G401 (cell line): ENCODE data around the gene SLC35D2. TPM values are rescaled to one million over a fixed set of nuclear protein-coding genes. Genes with fewer than 3 reads are reported as not detected.
"Not testable (repeated sequence)": the region's sequence is repeated elsewhere in the genome, so short reads cannot be mapped to it uniquely, and the experiment has no call there.

Experiments
- DNase-seq: peaks from one replicate; pipeline ENCODE4 v3.0.0-alpha.2; 2015; ENCODE audit warnings: low spot score
- in situ Hi-C: cut with HindIII; loops from 2 replicates; pipeline ENCODE4 v1.10.0; 2016; ENCODE audit warnings: low sequenced_read_pairs, mixed read lengths
- total RNA-seq: library from RNA; depleted of rRNA; stranded (reverse); fragments of >200 nt; shearing (Covaris generic); gene quantifications from 2 replicates; pipeline ENCODE4 v1.2.3, GENCODE V29; 2014

Gene SLC35D2
- total RNA-seq, 1 experiment from 2014 or later = 25.7 TPM

DNA sequence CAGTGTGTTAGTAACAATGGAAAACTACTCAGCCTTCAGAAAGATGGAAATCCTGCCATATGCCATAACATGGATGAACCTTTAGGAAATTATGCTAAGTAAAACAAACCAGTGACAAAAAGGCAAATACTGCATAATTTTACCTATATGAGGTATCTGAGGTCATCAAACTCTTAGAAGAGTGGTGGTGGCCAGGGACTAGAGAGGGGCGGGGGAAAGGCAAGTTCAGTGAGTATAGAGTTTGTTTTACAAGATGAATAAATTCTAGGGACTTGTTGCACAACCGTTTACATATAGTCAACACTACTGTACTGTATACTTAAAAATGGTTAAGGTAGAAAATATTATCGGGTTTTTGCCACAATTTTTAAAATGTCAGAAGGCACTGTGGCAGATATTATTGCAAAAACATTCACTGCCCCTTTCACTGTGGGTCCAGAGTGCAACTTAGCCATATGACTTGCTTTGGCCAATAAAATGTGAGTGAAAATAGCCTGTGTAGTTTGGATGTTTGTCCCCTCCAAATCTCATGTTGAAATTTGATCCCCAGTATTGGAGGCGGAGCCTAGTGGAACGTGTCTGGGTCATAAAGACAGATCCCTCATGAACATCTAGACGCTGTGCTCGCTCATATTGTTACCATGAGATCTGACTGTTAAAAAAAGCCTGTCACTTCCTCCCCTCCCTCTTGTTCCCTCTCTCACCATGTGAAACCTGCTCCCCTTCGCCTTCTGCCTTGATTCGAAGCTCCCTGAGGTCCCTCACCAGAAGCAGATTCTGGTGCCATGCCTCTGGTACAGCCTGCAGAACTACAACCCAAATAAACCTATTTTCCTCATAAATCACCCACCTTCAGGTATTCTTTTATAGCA lies 25.1 kb upstream of the SLC35D2 start:
- DNase-seq = no peak
- in situ Hi-C loops = no loop called here

DNA sequence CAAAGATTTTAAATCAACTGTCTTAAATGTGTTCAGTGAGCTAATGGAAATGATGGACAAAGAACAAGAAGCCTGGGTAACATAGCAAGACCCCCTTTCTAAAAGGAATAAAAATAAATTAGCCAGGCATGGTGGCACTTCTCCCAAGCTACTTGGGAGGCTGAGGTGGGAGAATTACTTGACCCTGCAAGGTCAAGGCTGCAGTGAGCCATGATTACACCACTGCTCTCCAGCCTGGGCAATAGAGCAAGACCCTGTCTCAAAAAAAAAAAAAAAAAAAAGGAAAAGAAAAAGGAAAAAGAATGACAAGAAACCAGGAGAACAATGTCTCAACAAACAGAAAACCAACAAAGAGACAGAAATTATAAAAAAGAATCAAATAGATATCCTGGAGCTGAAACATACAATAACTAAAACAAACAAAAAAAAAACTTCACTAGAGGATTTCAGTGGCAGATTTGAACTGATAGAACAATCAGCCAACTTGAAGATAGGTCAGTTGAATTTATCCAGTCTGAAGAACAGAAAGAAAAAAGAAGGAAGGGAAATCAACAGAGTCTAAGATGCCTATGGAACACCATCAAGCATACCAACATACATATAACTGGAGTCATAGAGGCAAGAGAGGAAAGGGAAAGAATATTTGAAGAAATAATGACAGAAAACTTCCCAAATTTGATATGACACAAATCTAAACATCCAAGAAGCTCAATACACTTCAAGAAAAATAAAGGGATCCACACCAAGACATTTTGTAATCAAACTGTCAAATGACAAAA lies 16.8 kb upstream of the SLC35D2 start:
- in situ Hi-C loops = no loop called here
- DNase-seq = no peak

DNA sequence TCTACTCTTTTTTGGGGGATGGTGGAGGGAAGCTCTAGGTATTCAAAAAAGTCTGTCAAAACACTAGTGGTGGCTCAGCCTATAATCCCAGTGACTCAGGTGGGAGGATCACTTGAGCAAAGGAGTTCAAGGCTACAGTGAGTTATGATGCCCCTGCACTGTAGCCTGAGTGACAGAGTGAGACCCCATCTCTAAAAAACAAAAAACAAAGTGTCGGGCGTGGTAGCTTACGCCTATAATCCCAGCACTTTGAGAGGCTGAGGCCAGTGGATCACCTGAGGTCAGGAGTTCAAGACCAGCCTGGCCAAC lies 15.8 kb upstream of the SLC35D2 start:
- DNase-seq = no peak
- in situ Hi-C loops = no loop called here

DNA sequence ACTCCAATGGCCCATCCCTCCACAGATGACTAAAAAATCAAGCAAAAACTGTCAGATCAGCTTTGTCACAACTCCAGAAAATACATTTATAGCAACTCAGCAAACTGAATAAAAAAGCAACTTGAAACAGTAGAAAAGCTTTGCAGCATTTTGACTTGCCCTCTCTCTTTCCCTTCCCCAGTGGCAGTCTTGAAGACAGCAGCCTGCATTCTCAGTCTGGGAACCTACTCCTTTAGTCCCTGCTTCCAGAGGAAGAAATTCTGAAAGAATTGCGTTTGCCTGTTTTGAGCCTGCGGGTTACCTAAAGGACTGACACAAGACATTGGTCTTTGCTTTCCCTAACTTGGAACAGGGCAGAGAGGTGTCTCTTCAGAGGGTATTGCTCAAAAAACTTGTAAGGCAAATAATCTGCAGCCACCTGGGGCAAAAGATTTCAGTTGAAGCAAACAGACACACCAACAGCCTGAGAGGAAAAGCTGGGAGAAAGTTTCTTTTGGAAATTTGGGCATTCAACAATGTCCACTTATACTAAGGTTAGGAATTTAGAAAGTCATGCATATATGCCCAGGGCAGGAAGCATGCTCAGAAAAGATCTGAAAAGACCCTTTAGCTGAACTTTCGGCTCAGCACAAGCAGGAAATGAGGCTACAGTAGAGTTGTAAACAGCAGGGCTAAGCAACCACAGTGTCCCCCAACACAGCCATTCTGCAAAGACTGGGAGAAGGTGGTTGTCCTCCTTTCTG lies 15.2 kb upstream of the SLC35D2 start:
- in situ Hi-C loops = no loop called here

DNA sequence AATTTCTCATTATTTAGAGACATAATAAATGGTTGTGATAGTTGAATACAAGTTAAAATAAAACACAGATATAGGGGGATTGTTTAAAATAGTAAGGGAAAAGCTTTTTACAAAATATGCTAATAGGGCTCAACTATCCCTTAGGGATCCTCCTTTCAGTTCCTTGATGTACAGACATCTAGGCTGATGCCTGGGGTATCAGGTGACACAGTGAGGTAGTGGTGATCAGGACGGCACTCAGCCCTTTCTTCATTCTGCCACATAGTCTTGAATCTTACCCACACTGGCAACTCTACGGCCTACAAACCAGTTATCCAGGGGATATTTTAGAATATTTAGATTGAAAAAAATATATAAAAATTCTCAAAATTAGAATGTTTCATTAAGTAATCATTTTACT lies 12.5 kb upstream of the SLC35D2 start:
- in situ Hi-C loops = no loop called here
- no peak for DNase-seq

More for the DNA sequence above, 15.2 kb upstream of the SLC35D2 start:
- no peak for DNase-seq

DNA sequence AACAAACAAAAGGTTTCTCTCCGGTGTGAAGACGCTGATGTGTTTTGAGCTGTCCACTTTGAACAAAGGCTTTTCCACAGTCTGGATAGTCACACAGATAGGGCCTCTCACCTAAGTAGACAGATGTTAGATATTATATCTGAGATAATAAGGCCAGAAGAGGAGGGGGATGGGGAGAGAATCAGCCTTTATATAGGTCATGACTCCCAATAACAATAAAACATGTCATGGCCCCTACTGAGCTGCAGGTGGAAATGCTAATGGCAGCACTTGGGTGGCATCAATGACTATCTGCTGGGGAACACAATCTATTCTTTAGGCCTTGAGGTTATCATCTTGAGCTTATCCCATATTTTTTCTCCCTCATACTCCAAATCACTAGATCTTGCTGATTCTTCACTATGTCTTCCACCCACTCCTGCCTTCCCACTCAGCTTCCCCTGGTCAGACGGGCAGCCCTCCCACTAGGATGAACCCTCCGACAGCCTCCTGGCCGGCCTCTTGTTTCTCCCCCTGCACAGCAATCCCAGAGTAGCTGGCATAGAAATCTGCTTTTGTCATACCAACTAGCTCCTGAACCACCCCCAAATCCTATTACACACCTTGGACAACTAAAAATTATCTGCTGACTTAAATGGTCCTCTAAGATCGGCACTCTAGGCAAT lies 11.5 kb upstream of the SLC35D2 start:
- in situ Hi-C loops = no loop called here
- DNase-seq = no peak

DNA sequence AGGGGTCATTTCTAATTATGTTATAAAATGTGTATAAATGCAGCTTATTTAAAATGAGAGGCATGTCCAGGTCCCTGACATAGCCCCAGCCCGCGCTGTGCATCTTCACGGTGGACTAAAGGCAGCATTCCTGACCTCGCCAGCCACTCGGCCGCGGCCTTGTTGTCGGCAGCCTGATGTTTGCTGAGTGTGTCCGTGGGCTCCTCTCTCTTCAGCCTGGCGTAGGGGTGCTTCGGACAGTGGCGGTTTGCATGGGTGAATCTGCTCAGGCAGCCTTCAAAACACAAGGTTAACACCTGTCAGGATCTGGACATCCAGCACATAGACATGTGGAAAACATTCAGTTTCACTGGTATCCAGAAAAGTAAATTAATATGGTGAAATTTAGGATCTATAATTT lies 8.8 kb upstream of the SLC35D2 start:
- in situ Hi-C loops = no loop called here
- DNase-seq = no peak

DNA sequence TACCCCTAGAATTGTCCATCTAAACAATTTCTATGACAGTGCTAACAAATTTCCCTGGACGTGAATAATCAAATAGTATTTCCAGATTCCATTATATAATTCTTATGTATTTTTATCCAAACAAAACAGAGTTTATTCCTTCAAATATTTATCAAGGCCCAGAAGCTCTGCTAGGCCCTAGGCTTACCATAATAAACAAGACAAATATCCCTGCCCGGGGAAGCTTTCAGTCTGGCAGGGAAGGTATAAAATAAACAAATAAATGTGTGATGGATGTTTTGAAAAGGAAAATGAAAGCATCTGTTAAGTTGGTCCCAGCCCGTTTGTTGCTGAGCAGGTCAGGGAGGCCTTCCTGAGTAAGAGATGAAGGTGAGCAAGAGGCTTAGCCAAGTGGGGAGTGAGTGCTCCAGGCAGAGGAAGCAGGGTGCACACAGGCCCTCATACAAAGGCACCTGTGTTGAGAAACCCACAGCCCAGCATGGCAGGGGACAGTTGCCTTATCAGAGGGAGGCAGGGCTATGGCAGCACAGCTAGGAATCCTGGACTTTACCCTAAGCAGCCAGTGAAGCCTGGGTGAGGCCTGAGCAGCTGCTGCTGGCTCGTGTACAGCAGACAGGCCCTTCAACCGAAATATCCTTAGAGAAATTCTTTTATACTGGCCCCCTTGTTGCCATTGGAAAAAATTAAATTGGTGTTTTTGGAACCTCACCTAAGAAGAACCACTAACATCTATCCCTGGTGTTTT lies 7.7 kb upstream of the SLC35D2 start:
- DNase-seq = no peak
- in situ Hi-C loops = no loop called here

DNA sequence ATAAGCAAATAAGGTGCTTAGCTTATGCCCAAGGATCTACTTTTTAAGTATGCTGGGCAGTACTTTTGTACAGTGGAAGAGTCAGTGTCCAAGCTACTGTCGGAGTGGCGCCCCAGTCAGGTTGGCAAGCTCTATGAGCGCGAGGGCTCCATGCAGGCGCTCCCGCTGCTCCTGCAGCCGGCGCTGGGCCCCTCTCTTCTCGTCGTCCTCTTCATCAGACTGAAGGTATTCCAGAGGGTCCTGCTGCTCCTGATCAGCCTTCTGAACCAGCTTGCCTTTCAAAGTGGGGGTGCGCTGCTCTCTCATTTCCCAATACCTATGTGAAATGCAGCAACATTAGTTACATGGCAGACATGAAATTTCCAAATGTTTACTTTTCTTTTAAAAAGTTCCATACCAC lies 4.6 kb upstream of the SLC35D2 start:
- in situ Hi-C loops = no loop called here
- DNase-seq = no peak

DNA sequence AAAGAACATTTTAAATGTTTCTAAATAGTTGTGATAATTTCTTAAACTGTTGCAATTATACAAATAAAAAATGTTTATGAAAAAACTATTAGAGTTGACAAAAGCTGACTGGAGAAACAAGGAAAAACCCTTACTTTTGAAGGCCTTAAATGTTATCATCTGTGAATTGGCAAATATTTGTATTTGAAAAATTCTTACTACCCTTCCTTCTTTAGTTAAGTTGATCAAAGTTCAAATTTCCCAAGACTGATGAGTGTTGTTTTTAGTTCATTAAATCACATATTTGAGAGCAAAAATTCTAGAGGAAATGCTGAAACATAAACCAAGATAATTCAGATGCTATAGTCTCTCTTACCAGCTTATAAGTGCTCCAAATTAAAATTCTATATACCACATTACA lies 2.6 kb upstream of the SLC35D2 start:
- in situ Hi-C loops = no loop called here
- no peak for DNase-seq

DNA sequence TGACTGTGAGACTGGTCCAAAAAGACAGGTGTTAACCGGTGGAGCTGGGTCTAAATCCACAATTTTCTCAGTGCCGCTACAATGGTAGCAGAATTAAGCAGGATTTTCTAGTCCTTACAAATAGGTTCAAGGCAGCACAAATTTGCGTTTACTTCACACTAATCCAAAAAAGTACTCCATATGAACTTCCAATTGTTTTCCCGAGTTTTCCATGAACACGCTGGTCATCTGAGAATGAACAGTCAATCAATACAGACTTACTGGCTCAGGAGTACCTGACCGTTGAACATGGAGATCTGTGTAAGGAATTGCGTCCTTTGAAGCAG lies 709 bp downstream of the SLC35D2 start:
- DNase-seq = peak; percentile 32
- in situ Hi-C loops = no loop called here

DNA sequence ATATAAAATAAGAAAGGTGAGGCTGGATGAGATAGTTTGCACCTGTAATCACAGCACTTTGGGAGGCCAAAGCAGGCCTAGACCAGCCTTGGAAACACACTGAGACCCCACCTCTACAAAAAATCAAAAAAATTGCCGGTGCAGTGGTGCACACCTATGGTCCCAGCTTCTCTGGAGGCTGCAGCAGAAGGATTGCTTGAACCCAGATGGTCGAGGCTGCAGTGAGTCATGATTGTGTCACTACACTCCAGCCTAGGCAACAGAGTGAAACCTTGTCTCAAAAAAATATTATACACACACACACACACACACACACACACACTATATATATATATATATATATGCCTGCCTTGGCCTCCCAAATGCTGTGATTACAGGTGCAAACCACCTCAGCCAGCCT lies 1.3 kb downstream of the SLC35D2 start:
- no peak for DNase-seq
- in situ Hi-C loops = no loop called here

DNA sequence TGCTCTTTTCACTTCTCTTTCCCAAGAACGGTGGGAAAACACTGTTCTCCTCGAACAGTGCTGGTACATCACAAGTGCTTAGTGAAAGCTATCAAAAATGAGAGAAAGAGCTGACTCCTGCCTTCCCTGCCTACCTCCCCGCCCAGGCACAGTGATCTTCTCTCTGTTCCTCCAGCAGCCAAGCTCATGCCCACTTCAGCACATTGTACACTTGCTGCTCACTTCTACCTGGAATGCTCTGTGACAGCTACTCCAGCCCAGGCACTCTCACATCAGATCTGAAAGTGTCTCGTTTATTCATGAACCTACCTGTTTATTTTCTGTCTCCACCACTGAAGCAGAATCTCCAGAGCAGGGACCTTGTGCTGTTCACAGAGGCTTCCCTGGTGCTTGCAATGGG lies 1.8 kb downstream of the SLC35D2 start:
- in situ Hi-C loops = no loop called here

DNA sequence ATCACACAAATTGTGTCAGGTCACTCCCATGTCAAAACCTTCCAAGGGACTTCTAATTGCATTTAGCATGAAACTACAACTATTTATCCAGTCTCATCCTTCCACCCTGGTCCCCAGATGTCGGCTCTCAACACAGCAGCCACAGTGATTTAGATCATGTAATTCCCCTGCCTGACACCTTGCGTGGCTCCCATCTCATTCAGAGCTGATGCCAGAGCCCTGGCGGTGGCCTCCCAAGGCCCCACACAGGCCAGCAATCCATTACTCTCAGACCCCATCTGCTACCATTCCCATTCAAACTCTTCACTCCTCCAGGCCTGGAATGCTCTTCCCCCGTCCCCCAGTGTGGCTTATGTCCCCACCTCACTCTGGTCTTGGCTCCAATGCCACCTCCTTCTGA lies 2.4 kb downstream of the SLC35D2 start:
- in situ Hi-C loops = no loop called here
- DNase-seq = no peak

More for the DNA sequence above, 1.8 kb downstream of the SLC35D2 start:
- DNase-seq = no peak

DNA sequence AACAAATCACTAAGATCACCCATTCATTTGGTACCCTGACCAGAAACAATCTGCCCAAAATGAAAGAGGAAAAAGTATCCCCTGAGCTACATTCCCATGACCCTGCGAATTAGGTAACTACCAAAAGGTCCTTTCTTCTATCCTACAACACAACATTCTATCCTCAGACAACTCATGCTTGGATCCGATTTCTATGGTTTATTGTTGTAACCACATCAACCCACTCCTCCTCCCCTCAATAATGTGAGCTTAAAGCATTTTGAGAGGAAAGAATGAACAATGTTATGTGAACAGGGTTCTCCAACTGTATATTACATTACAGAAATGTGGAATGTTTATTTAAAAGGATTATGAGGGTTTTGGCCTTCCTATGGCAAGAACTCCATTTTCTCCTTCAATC lies 4.0 kb downstream of the SLC35D2 start:
- DNase-seq = no peak
- in situ Hi-C loops = no loop called here

DNA sequence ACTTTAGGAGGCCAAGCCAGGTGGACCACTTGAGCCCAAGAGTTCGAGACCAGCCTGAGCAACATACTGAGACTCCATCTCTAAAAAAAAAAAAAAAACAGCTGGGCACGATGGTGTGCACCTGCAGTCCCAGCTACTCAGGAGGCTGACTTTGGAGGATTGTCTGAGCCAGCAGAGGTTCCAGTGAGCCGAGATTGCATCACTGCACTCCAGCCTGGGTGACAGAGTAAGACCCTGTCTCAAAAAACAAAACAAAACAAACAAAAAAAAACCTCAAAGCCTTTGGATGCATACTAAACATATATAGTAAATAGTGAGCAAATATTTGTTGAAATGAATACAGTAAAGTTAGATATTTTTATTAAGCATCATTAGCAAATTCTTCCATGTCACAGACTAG lies 5.3 kb downstream of the SLC35D2 start:
- in situ Hi-C loops = no loop called here
- DNase-seq = no peak

DNA sequence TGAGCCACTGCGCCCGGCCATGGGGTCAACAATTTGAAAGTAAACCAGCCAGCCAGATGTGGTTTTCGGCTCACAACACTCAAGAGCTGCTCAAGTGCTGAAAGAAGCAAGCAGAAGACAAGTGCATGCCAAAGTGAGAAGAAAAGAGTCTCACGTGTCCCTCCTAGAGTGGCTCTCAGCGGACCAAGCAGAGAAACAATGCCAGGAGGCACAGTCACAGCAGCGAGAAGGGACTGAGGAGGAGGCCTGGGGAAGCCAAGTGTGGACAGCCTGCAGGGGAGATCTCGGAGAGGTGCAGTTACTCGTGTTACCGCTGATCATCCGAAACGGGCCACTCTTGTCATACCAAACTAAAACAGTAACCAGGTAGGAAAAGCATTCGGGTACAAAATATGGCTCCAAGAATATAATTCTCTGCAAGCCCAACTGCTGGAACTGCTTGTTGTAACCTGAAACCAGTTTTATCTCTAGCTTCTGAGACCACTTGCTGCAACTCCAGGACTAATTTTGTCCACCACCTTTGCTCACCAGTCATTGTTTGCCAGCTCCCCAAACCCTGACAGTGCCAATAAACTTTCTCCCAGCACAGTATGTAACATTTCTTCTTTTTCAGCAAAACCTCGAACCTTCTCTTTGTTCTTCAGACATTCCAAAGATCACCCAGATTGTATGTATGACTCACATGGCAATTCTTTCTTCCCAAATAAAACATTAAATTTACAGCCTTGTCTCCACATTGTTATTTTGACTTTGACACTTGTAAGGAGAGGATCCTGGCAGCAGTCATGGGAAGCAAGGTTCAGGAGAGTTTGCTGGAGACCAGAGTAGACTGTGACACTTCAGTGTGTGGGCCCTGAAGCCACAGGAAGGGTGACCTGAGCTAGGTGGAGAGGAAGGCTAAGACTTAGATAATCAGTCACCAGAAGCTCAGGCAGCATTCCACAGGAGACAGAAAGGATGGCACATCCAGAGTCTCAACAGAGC lies 6.3 kb downstream of the SLC35D2 start:
- no peak for DNase-seq
- in situ Hi-C loops = no loop called here

DNA sequence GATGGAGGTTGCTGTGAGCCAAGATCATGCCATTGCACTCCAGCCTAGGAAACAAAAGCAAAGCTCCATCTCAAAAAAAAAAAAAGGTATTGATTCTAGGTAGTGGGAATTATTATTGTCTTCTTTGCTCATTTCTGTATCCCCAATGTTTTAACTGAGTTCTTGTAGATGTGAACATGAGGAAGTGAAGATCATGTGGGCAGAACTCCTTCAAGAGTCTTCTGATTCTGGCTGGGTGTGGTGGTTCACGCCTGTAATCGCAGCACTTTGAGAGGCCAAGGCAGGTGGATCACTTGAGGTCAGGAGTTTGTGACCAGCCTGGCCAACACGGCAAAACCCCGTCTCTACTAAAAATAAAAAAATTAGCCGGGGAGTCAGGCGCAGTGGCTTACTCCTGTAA lies 8.0 kb downstream of the SLC35D2 start:
- DNase-seq, in situ Hi-C loops: not testable (repeated sequence)
